Adrenal gland (tissue), 5 donors: ENCODE data around the gene RPAP2.

Experiments used
- POLR2A ChIP-seq, 2 donors: fragments of 450-650 bp; IDR thresholded peaks; one replicate each; pipeline ENCODE4 v1.6.1; 2017; ENCODE audit warnings: antibody characterized with exemption in 2 of 2, mild to moderate bottlenecking in 2 of 2, moderate library complexity in 1 of 2
- TF ChIP-seq, protein P1 (sequence below), 6 experiments: fragments of 450-650 bp in 4 of 6; fragments of 200-600 bp in 2 of 6; sonication (generic) in 1 of 6; IDR thresholded peaks; 1 replicate in 5 of 6; 2 replicates in 1 of 6; pipeline versions ENCODE4 v1.5.1 to v1.8.0; 2016 to 2021; ENCODE audit warnings: antibody characterized with exemption in 6 of 6, mild to moderate bottlenecking in 2 of 6, moderate library complexity in 1 of 6
- donor health status: DM: no; HTN: no; CAD: no.

- no peak for TF ChIP-seq POLR2A (IDR thresholded peaks at IDR 0.05)
- TF ChIP-seq, protein P1, sequence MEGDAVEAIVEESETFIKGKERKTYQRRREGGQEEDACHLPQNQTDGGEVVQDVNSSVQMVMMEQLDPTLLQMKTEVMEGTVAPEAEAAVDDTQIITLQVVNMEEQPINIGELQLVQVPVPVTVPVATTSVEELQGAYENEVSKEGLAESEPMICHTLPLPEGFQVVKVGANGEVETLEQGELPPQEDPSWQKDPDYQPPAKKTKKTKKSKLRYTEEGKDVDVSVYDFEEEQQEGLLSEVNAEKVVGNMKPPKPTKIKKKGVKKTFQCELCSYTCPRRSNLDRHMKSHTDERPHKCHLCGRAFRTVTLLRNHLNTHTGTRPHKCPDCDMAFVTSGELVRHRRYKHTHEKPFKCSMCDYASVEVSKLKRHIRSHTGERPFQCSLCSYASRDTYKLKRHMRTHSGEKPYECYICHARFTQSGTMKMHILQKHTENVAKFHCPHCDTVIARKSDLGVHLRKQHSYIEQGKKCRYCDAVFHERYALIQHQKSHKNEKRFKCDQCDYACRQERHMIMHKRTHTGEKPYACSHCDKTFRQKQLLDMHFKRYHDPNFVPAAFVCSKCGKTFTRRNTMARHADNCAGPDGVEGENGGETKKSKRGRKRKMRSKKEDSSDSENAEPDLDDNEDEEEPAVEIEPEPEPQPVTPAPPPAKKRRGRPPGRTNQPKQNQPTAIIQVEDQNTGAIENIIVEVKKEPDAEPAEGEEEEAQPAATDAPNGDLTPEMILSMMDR (IDR thresholded peaks at IDR 0.05) = no peak
Observed at GRCh38 chr1:92315766-92316599, 17.1 kb downstream of the RPAP2 start.
